K562 (cell line): Measurements from ENCODE around the gene TUBE1. TPM values are rescaled to one million over a fixed set of nuclear protein-coding genes. Genes with fewer than 3 reads are reported as not detected.

Source experiments
- ATAC-seq: fragments of 200-7000 bp; cut with Tn5 transposase; 3 replicates; pipeline ENCODE4 v1.9.1; 2020; ENCODE audit warnings: moderate library complexity
- BruUV-seq: library from RNA; stranded (reverse); fragments of 400-500 nt; replicated peaks from 2 replicates; lab custom pipeline; 2021; lab: Mats Ljungman, UMichigan
- CTCF ChIA-PET: fragments of 300-600 bp; formaldehyde crosslinking; extraction: SDS; loops from one replicate; lab custom pipeline; 2021; ENCODE audit warnings: low intra/inter-chr PET ratio; lab: Yijun Ruan, JAX
- POLR2A ChIA-PET: fragments of 300-600, 350-650 bp; sonication (Branson Sonifier 250); formaldehyde crosslinking; extraction: SDS; loops from one replicate; lab custom pipeline; 2021; ENCODE audit warnings: antibody characterized with exemption, inconsistent platforms; lab: Yijun Ruan, JAX
- DNase-seq, 4 experiments: peaks; one replicate each; pipeline versions ENCODE4 v3.0.0 to v3.0.0-alpha.2; 2011 to 2018; ENCODE audit warnings: low spot score in 3 of 4, mixed read lengths in 3 of 4; ENCODE audit errors: extremely low read depth in 1 of 4
- FAIRE-seq: peaks from 2 replicates; lab custom pipeline; 2011; peaks lifted over from hg19 to GRCh38; lab: Jason Lieb, UNC
- H2AFZ ChIP-seq: 2 replicates; pipeline ENCODE4 v1.6.0; 2011; ENCODE audit warnings: low read depth, low read length, control low read depth, inconsistent platforms
- H3K27ac ChIP-seq: fragments of 200-600 bp; 3 replicates; pipeline ENCODE4 v1.8.0; 2011; ENCODE audit warnings: low read depth, mild to moderate bottlenecking, control low read depth, inconsistent platforms, low read length, moderate library complexity, mixed read lengths; ENCODE audit errors: extremely low read depth
- H3K27me3 ChIP-seq, 2 experiments: fragments of 300-600 bp in 1 of 2; 2 replicates in 1 of 2; 3 replicates in 1 of 2; pipeline versions ENCODE4 v1.6.0 to v1.8.0; 2011; ENCODE audit warnings: inconsistent platforms in 2 of 2, low read length in 2 of 2, mild to moderate bottlenecking in 1 of 2, mixed read lengths in 1 of 2, moderate library complexity in 1 of 2; ENCODE audit not compliant: control insufficient read depth in 2 of 2, insufficient read depth in 2 of 2
- H3K36me3 ChIP-seq: fragments of 300-600 bp; 3 replicates; pipeline ENCODE4 v1.8.0; 2011; ENCODE audit warnings: mild to moderate bottlenecking, low read length, inconsistent platforms; ENCODE audit not compliant: control insufficient read depth, insufficient read depth
- H3K4me1 ChIP-seq, 2 experiments: fragments of 200-600 bp in 1 of 2; replicated peaks in 1 of 2; 2 replicates in 1 of 2; 3 replicates in 1 of 2; pipeline versions ENCODE4 v1.5.1 to v1.8.0; 2011; ENCODE audit warnings: inconsistent platforms in 2 of 2, low read length in 2 of 2, mild to moderate bottlenecking in 1 of 2, mixed read lengths in 1 of 2, moderate library complexity in 1 of 2; ENCODE audit not compliant: control insufficient read depth in 2 of 2, insufficient read depth in 2 of 2
- H3K4me2 ChIP-seq: 2 replicates; pipeline ENCODE4 v1.6.1; 2011; ENCODE audit warnings: low read length, control low read depth, inconsistent platforms, mixed read lengths; ENCODE audit not compliant: insufficient read depth
- H3K4me3 ChIP-seq: fragments of 200-600 bp; sonication (generic), shearing (Covaris generic); 2 replicates; pipeline ENCODE4 v1.5.1; 2016; ENCODE audit warnings: control low read depth, inconsistent platforms
- H3K79me2 ChIP-seq: fragments of 200-600 bp; 3 replicates; pipeline ENCODE4 v1.8.0; 2011; ENCODE audit warnings: low read length, inconsistent platforms; ENCODE audit not compliant: control insufficient read depth, insufficient read depth
- H3K9ac ChIP-seq, 2 experiments: 2 replicates each; pipeline versions ENCODE4 v1.6.0 to v1.6.1; 2011; ENCODE audit warnings: low read depth in 2 of 2, low read length in 2 of 2, control low read depth in 1 of 2, inconsistent platforms in 1 of 2, mild to moderate bottlenecking in 1 of 2, mixed read lengths in 1 of 2; ENCODE audit not compliant: insufficient read depth in 1 of 2
- H3K9me1 ChIP-seq: one replicate; pipeline ENCODE4 v1.6.0; 2011; ENCODE audit warnings: inconsistent platforms, mild to moderate bottlenecking, low read length, moderate library complexity; ENCODE audit not compliant: control insufficient read depth, insufficient read depth
- H3K9me3 ChIP-seq: replicated peaks from 2 replicates; pipeline ENCODE4 v1.5.1; 2011; ENCODE audit warnings: low read depth, low read length, inconsistent platforms; ENCODE audit not compliant: control insufficient read depth, insufficient read depth
- H4K20me1 ChIP-seq: replicated peaks from 2 replicates; pipeline ENCODE4 v1.6.1; 2011; ENCODE audit warnings: low read length, inconsistent platforms, mixed read lengths; ENCODE audit not compliant: control insufficient read depth, insufficient read depth
- GTF3C2 ChIP-seq: IDR thresholded peaks from 3 replicates; pipeline ENCODE4 v1.6.1; 2011; ENCODE audit warnings: borderline replicate concordance, mild to moderate bottlenecking, moderate library complexity; ENCODE audit not compliant: insufficient read length; ENCODE audit errors: extremely low read depth
- KLF6 ChIP-seq: fragments of 250-450 bp; sonication (Bioruptor Pico); IDR thresholded peaks from 2 replicates; pipeline ENCODE4 v1.4.0; 2020; ENCODE audit warnings: mild to moderate bottlenecking, moderate library complexity, borderline replicate concordance
- WGBS: fragments of 100-300 bp; shearing (Covaris generic); methylation state at CpG from one replicate; pipeline ENCODE4 v1.1.6; 2016; ENCODE audit warnings: low coverage, mixed read lengths; ENCODE audit not compliant: insufficient coverage; ENCODE audit errors: missing lambda C conversion rate; 5-methylcytosine and 5-hydroxymethylcytosine counted together
- in situ Hi-C: fragments of 300-500 bp; cut with MboI; formaldehyde crosslinking; loops from 4 replicates; pipeline ENCODE4 v1.15.0; 2018; ENCODE audit warnings: inconsistent platforms, mixed read lengths
- intact Hi-C: fragments of 100-400 bp; cut with micrococcal nuclease; formaldehyde crosslinking; loops from 2 replicates; pipeline ENCODE4 v1.14.2; 2022
- polyA plus RNA-seq, 8 experiments: library from polyadenylated mRNA; depleted of rRNA in 4 of 8; stranded (reverse) in 5 of 8; unstranded in 3 of 8; fragments of >200 nt; fragmentation: Nextera tagmentation in 2 of 8; fragmentation: Illumina TruSeq in 1 of 8; extraction: Ambion mirVana in 2 of 8; extraction: Trizol in 1 of 8; gene quantifications; 2 replicates each; pipeline versions ENCODE4 v1.2.1 to v1.2.3, GENCODE V29; 2011 to 2014; ENCODE audit warnings: inconsistent platforms in 1 of 8, missing spikeins in 1 of 8
- total RNA-seq, 7 experiments: library from RNA; depleted of rRNA in 6 of 7; stranded (reverse); fragments of >200 nt in 6 of 7; fragmentation: Illumina TruSeq in 2 of 7; extraction: Trizol in 2 of 7; gene quantifications; 2 replicates each; pipeline versions ENCODE4 v1.2.1 to v1.2.3, GENCODE V29; 2011 to 2021; ENCODE audit warnings: low replicate concordance in 1 of 7

Gene TUBE1
- total and polyA plus RNA-seq, 9 of the 15 experiments (the other 6 are each of a cell fraction or from before 2014, with no cell fraction given): 18.9 to 58.4 (median 30.8) TPM

DNA sequence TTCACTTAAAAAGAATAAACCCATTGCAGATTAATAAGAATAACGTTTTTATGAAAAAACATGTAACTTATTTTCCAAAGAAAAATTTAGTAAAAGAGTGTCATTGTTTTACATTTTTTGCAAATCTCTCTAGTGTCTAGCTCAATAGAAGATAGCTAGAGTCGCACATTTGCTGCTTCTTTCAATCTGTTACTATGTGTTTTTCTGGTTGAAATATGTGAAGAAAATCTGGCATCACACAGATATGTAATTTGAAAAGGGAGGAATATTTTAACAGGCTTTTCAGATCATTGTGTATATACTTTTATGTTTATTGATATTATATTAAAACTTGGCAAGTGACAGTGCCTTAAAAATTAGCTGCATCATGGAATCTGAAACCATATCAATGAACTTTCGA lies 24.3 kb downstream of the TUBE1 start:
- H4K20me1 ChIP-seq: no peaks in the 10 kb centered on the region
- POLR2A ChIA-PET: no interaction called here
- no peak for FAIRE-seq
- ATAC-seq: no peak
- no peak overlapping the region for H2AFZ ChIP-seq
- CTCF ChIA-PET: no interaction called here
- peaks cover 0 to 4% of the 10 kb centered on the region in 2 experiments; a peak in 3 of 5 replicates for H3K27me3 ChIP-seq
- no peaks in the 10 kb centered on the region for H3K36me3 ChIP-seq
- BruUV-seq: no TSS peak
- H3K9me3 ChIP-seq: no peaks in the 10 kb centered on the region
- H3K27ac ChIP-seq: no peak overlapping the region
- H3K4me1 ChIP-seq: no peaks in the 10 kb centered on the region
- TF ChIP-seq KLF6 (CRISPR knock-in tag) (no peak), GTF3C2 (no peak)
- TF ChIP-seq, all 486 proteins: peak for 0
- no peak for DNase-seq
- WGBS: 0% methylated on average over 3 of the region's 3 CpGs
- Histone ChIP-seq H3K9ac (no peak overlapping the region), H3K4me2 (no peak overlapping the region), H3K4me3 (no peak overlapping the region), H3K9me1 (no peaks in the 10 kb centered on the region), H3K79me2 (no peaks in the 10 kb centered on the region)
- intact Hi-C loops: no loop called here
- in situ Hi-C loops: no loop called here
